A673 (cell line): ENCODE data around the gene PDE4B. TPM values are rescaled to one million over a fixed set of nuclear protein-coding genes. Genes with fewer than 3 reads are reported as not detected.

Experiments
- BruUV-seq: library from RNA; stranded (reverse); fragments of 400-500 nt; replicated peaks from 2 replicates; lab custom pipeline; 2021; lab: Mats Ljungman, UMichigan
- CTCF ChIA-PET: fragments of 300-600 bp; sonication (Branson Sonifier 250); formaldehyde crosslinking; loops from one replicate; lab custom pipeline; 2022; ENCODE audit warnings: antibody characterized with exemption; lab: Charles Lee
- POLR2A ChIA-PET: fragments of 300-600 bp; sonication (Branson Sonifier 250); formaldehyde crosslinking; loops from one replicate; lab custom pipeline; 2022; ENCODE audit warnings: antibody characterized with exemption; ENCODE audit not compliant: low non-redundant PET; lab: Charles Lee
- DNase-seq: peaks from one replicate; pipeline ENCODE4 v3.0.0-alpha.2; 2015; ENCODE audit warnings: low spot score
- H3K27ac ChIP-seq: fragments of 200-600 bp; sonication (generic); 2 replicates; pipeline ENCODE4 v1.5.1; 2016; ENCODE audit warnings: mixed run types, low read depth, mild to moderate bottlenecking, mixed read lengths, antibody characterized with exemption, low read length; ENCODE audit not compliant: poor library complexity, severe bottlenecking
- H3K27me3 ChIP-seq: fragments of 200-600 bp; sonication (generic); replicated peaks from 2 replicates; pipeline ENCODE4 v1.6.1; 2017; ENCODE audit warnings: mixed run types, low read depth, mild to moderate bottlenecking, mixed read lengths, antibody characterized with exemption, low read length; ENCODE audit not compliant: insufficient read depth, poor library complexity
- H3K36me3 ChIP-seq: fragments of 200-600 bp; sonication (generic); 2 replicates; pipeline ENCODE4 v1.6.1; 2016; ENCODE audit warnings: mixed run types, mild to moderate bottlenecking, mixed read lengths, antibody characterized with exemption, low read length; ENCODE audit not compliant: insufficient read depth, poor library complexity, severe bottlenecking
- H3K4me1 ChIP-seq: fragments of 200-600 bp; sonication (generic); 2 replicates; pipeline ENCODE4 v1.6.1; 2017; ENCODE audit warnings: mixed run types, mild to moderate bottlenecking, mixed read lengths, antibody characterized with exemption, low read length; ENCODE audit not compliant: insufficient read depth, poor library complexity, severe bottlenecking
- H3K4me3 ChIP-seq: fragments of 200-600 bp; sonication (generic); 2 replicates; pipeline ENCODE4 v1.5.1; 2016; ENCODE audit warnings: low read depth, mixed run types, mild to moderate bottlenecking, mixed read lengths, low read length; ENCODE audit not compliant: poor library complexity, severe bottlenecking
- H3K9me3 ChIP-seq: fragments of 200-600 bp; sonication (generic); 2 replicates; pipeline ENCODE4 v1.6.1; 2016; ENCODE audit warnings: mixed run types, low read depth, mild to moderate bottlenecking, mixed read lengths, antibody characterized with exemption, low read length; ENCODE audit not compliant: poor library complexity, severe bottlenecking
- EZH2 ChIP-seq: fragments of 200-600 bp; sonication (generic); IDR thresholded peaks from 2 replicates; pipeline ENCODE4 v1.6.1; 2017; ENCODE audit warnings: borderline replicate concordance, low read depth, mild to moderate bottlenecking, mixed read lengths, antibody characterized with exemption, low read length; ENCODE audit not compliant: poor library complexity, severe bottlenecking
- intact Hi-C: fragments of 100-400 bp; cut with micrococcal nuclease; formaldehyde crosslinking; loops from one replicate; pipeline ENCODE4 v1.10.0; 2022; ENCODE audit not compliant: unreplicated experiment
- total RNA-seq: library from RNA; stranded (reverse); gene quantifications from 2 replicates; pipeline ENCODE4 v1.2.3, GENCODE V29; 2021
- TF ChIP-seq, protein P1 (sequence below): fragments of 300-800, 200-600 bp; sonication (generic); conservative IDR thresholded peaks from 2 replicates; pipeline ENCODE4 v1.5.1; 2017; ENCODE audit warnings: low read depth, mild to moderate bottlenecking, antibody characterized with exemption, low read length, moderate library complexity, mixed read lengths

PDE4B gene
- total RNA-seq, 1 experiment from 2014 or later: 20.0 TPM

DNA sequence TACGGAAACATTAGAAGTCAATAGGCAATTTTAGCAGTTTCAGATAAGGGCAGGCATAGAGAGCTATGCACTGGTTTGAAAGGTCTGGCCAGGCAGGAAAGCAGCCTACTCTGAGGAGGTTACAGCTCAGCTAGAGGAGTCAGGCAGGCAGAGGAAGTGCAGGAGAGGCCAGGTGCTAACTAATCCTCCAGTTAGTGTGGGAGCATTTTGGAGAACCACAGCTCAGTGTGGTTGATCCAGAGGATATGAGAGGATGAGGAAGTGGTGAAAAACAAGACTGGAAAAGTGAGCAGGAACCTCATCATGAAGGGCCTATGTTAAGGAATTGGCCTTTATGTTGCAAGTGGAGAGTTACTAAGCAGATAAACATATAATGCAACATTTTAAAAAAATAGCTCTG, 458.9 kb downstream of the PDE4B start:
- no peaks in the 10 kb centered on the region for H3K9me3 ChIP-seq
- peaks cover 60% of the 10 kb centered on the region for H3K4me1 ChIP-seq
- no peaks in the 10 kb centered on the region for H3K36me3 ChIP-seq
- no peak overlapping the region for H3K4me3 ChIP-seq
- TF ChIP-seq EZH2: no peak
- TF ChIP-seq, protein P1, sequence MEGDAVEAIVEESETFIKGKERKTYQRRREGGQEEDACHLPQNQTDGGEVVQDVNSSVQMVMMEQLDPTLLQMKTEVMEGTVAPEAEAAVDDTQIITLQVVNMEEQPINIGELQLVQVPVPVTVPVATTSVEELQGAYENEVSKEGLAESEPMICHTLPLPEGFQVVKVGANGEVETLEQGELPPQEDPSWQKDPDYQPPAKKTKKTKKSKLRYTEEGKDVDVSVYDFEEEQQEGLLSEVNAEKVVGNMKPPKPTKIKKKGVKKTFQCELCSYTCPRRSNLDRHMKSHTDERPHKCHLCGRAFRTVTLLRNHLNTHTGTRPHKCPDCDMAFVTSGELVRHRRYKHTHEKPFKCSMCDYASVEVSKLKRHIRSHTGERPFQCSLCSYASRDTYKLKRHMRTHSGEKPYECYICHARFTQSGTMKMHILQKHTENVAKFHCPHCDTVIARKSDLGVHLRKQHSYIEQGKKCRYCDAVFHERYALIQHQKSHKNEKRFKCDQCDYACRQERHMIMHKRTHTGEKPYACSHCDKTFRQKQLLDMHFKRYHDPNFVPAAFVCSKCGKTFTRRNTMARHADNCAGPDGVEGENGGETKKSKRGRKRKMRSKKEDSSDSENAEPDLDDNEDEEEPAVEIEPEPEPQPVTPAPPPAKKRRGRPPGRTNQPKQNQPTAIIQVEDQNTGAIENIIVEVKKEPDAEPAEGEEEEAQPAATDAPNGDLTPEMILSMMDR: no peak
- H3K27me3 ChIP-seq: no peaks in the 10 kb centered on the region
- DNase-seq: no peak
- CTCF ChIA-PET: interaction anchor here (0.7 to 2.1 kb wide), 2 partner anchors 21 to 194 kb away, joined by 3 to 12 read pairs; no protein-coding TSS in a partner anchor
- peak overlapping the region; percentile 71 for H3K27ac ChIP-seq
- POLR2A ChIA-PET: no interaction called here
- intact Hi-C loops: loop anchor here (5.0 kb wide), 1 partner anchor 81 kb away; no protein-coding TSS in a partner anchor
- BruUV-seq: no TSS peak

DNA sequence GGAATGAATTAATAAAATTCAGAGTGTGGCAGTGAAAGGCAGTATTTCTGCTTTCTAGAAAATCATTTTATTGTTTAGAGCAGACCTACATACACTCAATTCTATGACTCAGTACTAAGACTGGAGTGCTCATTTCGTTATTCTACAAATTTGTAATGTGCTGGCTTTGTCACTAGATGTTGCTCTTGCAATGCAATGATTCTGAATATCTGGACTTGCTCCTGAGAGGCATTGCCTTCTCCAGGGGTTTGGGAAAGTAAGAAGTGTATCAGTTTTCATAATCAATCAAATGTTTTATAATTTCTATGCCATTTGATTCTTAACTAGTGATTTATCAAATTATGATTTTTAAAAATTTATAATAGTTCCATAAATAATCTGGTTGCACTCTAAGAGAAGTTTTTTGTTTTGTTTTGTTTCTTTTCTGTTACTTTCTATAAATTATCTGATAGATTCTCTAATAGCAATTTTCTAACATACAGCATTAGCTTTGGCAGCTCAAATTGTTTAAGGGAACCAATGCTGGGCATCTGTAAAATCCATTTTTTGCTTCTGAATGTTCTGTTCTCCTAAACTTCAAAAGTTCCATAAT, 460.7 kb downstream of the PDE4B start:
- BruUV-seq: no TSS peak
- POLR2A ChIA-PET: interaction anchor here (0.7 kb wide), 1 partner anchor 196 kb away, joined by 3 read pairs; no protein-coding TSS in a partner anchor

DNA sequence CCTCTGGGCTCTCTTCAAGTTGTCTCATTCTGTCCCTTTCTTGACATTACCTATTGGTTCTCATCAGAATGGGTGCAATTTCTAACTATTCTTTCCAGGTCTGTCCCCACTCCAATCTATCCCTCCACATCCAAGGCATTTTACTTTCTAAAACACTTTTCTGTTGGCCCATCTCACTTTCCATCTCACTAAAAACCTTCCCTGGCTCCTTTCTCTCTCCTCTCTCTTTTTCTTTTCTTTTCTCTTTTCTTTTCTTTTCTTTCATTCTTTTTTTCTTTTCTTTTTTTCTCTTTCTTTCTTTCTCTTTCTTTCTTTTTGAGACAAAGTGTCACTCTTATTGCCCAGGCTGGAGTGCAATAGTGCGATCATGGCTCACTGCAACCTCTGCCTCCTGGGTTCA, 462.1 kb downstream of the PDE4B start:
- Histone ChIP-seq H3K36me3 (no peaks in the 10 kb centered on the region), H3K27ac (no peak overlapping the region), H3K4me3 (no peak overlapping the region), H3K9me3 (no peaks in the 10 kb centered on the region), H3K27me3 (no peaks in the 10 kb centered on the region), H3K4me1 (peaks cover 31% of the 10 kb centered on the region)
- ChIA-PET CTCF (interaction anchor here (0.6 kb wide), 1 partner anchor 188 kb away, joined by 3 read pairs; no protein-coding TSS in a partner anchor), POLR2A (no interaction called here)
- TF ChIP-seq, protein P1: no peak
- no peak for TF ChIP-seq EZH2
- intact Hi-C loops: loop anchor here (5.0 kb wide), 1 partner anchor 78 kb away; no protein-coding TSS in a partner anchor
- DNase-seq: no peak
- BruUV-seq: no TSS peak

More for the DNA sequence above, 460.7 kb downstream of the PDE4B start:
- intact Hi-C loops: loop anchor here (1.0 to 5.0 kb wide), 4 partner anchors 79 to 473 kb away; no protein-coding TSS in a partner anchor
- H3K4me3 ChIP-seq: no peak overlapping the region
- TF ChIP-seq EZH2: no peak
- TF ChIP-seq, protein P1: peak; percentile 81
- H3K27me3 ChIP-seq: no peaks in the 10 kb centered on the region
- H3K27ac ChIP-seq: no peak overlapping the region
- CTCF ChIA-PET: interaction anchor here (0.7 kb wide), 1 partner anchor 81 kb away, joined by 3 read pairs; no protein-coding TSS in a partner anchor
- H3K36me3 ChIP-seq: no peaks in the 10 kb centered on the region
- no peaks in the 10 kb centered on the region for H3K9me3 ChIP-seq
- peak; percentile 82 for DNase-seq
- H3K4me1 ChIP-seq: peaks cover 42% of the 10 kb centered on the region
